ENCODE results near the gene FSD1L. TPM values are rescaled to one million over a fixed set of nuclear protein-coding genes. Genes with fewer than 3 reads are reported as not detected.

Gene FSD1L
- total and polyA plus RNA-seq, 2 donors (not counting 1 experiment from before 2014, with no cell fraction given), result 0.70 to 15.2 TPM

DNA sequence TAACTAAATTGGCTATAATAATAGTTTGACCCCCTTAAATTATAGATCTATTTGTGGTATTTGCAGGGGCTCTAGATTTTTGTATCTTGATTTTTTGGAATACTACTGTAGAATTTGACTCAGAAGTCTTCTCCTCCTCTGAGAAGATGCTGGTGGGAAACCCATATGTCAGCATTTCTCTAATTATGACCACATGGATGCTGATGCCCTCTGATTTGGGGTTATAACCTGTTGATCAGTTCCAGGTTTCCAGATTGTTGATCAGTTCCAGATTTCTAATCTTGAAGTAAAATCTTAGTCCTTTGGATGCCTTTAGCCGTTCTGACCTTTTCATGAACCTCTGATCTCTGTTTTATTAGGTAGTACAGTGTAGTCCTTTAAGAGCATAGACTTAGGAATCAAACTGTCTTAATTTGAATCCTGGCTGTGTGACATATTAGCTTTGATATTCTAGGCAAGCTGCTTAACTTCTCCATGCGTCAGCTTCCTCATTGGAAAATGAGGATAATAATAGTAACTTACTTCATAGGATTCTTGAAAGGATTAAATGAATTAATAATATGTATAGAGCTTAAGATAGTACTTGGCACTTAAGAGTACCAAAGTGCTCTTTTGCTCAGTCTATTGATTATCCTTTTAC lies 8.1 kb downstream of the FSD1L start:
- Mint-ChIP-seq H3K4me3 (no peak overlapping the region), H3K27me3 (no peaks in the 10 kb centered on the region), H3K27ac (no peak overlapping the region), H3K9me3 (ENCODE audit: insufficient read depth) (peaks cover 8% of the 10 kb centered on the region), H3K4me1 (no peaks in the 10 kb centered on the region)
- CTCF ChIA-PET, result interaction anchor here (1.1 to 1.7 kb wide), 3 partner anchors 11 to 711 kb away, joined by 3 to 5 read pairs (median 3); no protein-coding TSS in a partner anchor
- Histone ChIP-seq H3K9me3 (ENCODE audit: control extremely low read depth in 1 of 3, control insufficient read depth in 2 of 3, insufficient read depth in 1 of 3, low read length in 2 of 3) (peaks cover 0 to 13% (median 9%) of the 10 kb centered on the region in 3 donors), H3K4me3 (ENCODE audit: control extremely low read depth in 1 of 5, extremely low read depth in 1 of 5, insufficient read depth in 1 of 5, low read depth in 2 of 5, low read length in 4 of 5) (no peak overlapping the region), H3K27ac (ENCODE audit: low read length in 2 of 2) (no peak overlapping the region), H4K20me1 (ENCODE audit: control insufficient read depth, insufficient read depth, low read length, poor library complexity, severe bottlenecking) (no peaks in the 10 kb centered on the region), H3K9ac (ENCODE audit: low read length) (no peak overlapping the region), H3K4me1 (ENCODE audit: control insufficient read depth in 2 of 2, insufficient read depth in 2 of 2, low read length in 2 of 2) (no peaks in the 10 kb centered on the region), H3K27me3 (replicated peaks in 1 of 4; ENCODE audit: control extremely low read depth in 1 of 4, control insufficient read depth in 3 of 4, insufficient read depth in 4 of 4, low read length in 3 of 4) (no peaks in the 10 kb centered on the region), H3K4me2 (replicated peaks; ENCODE audit: low read depth, low read length, poor library complexity, severe bottlenecking) (no peak overlapping the region), H3K36me3 (replicated peaks in 1 of 2; ENCODE audit: control extremely low read depth in 1 of 2, control insufficient read depth in 1 of 2, extremely low read depth in 1 of 2, insufficient read depth in 2 of 2, low read length in 1 of 2) (no peaks in the 10 kb centered on the region), H3K79me2 (ENCODE audit: control insufficient read depth, insufficient read depth, low read length) (peaks cover 12% of the 10 kb centered on the region), H2AFZ (ENCODE audit: insufficient read depth, low read depth, low read length, poor library complexity, severe bottlenecking) (no peak overlapping the region)
- WGBS (ENCODE audit: insufficient coverage), result 86% methylated on average over 1 of the region's 2 CpGs
- TF ChIP-seq, protein P1, sequence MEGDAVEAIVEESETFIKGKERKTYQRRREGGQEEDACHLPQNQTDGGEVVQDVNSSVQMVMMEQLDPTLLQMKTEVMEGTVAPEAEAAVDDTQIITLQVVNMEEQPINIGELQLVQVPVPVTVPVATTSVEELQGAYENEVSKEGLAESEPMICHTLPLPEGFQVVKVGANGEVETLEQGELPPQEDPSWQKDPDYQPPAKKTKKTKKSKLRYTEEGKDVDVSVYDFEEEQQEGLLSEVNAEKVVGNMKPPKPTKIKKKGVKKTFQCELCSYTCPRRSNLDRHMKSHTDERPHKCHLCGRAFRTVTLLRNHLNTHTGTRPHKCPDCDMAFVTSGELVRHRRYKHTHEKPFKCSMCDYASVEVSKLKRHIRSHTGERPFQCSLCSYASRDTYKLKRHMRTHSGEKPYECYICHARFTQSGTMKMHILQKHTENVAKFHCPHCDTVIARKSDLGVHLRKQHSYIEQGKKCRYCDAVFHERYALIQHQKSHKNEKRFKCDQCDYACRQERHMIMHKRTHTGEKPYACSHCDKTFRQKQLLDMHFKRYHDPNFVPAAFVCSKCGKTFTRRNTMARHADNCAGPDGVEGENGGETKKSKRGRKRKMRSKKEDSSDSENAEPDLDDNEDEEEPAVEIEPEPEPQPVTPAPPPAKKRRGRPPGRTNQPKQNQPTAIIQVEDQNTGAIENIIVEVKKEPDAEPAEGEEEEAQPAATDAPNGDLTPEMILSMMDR (IDR thresholded peaks at IDR 0.05), result no peak
- TF ChIP-seq EZH2 (IDR thresholded peaks at IDR 0.05; ENCODE audit: borderline replicate concordance, insufficient read depth, low read depth, low read length, poor library complexity, severe bottlenecking), result no peak
- DNase-seq, result no peak
- intact Hi-C loops (cut with micrococcal nuclease), result no loop called here
- no peak for ATAC-seq (ENCODE audit: low read depth)
- POLR2A ChIA-PET, result no interaction called here

DNA sequence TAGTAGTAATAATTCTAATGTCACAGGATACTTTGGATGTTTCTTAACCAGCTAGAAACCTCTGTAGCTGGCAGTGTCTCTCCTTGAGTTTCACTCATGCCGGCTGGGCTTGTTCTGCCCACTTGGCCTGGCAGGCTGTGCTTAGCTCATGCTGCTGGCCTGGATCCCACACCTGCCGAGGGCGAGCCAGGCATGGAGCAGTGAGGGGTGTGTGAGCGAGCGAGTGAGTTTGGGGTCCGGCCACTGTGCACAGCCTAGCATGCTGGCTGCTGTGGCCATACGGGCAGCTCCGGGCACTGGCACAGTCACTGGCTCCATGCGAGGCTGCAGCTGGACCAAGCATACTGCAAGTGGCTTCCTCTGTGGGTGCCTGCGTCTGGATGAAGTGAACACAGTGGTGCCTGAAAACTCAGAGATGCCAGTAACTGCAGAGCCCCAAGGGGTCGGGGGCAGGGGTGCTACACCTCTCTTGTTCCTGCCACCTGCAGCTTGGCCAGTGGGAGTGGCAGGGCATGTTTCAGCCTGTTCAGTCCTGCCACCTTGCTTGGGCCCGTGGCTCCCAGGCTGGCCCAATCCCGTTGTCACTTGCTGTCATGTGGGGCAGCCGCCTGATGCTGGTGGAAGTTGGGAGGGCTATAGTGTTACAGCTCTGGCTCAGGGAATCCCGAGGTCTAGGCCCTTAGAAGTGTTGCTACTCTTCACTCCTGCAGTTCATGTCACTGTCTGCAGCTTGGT lies 9.9 kb downstream of the FSD1L start:
- no peaks in the 10 kb centered on the region for H3K27me3 Mint-ChIP-seq
- Histone ChIP-seq H3K36me3 (replicated peaks in 1 of 2; ENCODE audit: control extremely low read depth in 1 of 2, control insufficient read depth in 1 of 2, extremely low read depth in 1 of 2, insufficient read depth in 2 of 2, low read length in 1 of 2) (no peaks in the 10 kb centered on the region), H3K27me3 (replicated peaks in 1 of 4; ENCODE audit: control extremely low read depth in 1 of 4, control insufficient read depth in 3 of 4, insufficient read depth in 4 of 4, low read length in 3 of 4) (no peaks in the 10 kb centered on the region), H2AFZ (ENCODE audit: insufficient read depth, low read depth, low read length, poor library complexity, severe bottlenecking) (no peak overlapping the region), H3K9ac (ENCODE audit: low read length) (no peak overlapping the region), H3K4me1 (ENCODE audit: control insufficient read depth in 2 of 2, insufficient read depth in 2 of 2, low read length in 2 of 2) (no peaks in the 10 kb centered on the region), H3K4me3 (ENCODE audit: control extremely low read depth in 1 of 5, extremely low read depth in 1 of 5, insufficient read depth in 1 of 5, low read depth in 2 of 5, low read length in 4 of 5) (no peak overlapping the region), H3K4me2 (replicated peaks; ENCODE audit: low read depth, low read length, poor library complexity, severe bottlenecking) (no peak overlapping the region), H3K79me2 (ENCODE audit: control insufficient read depth, insufficient read depth, low read length) (peaks cover 12% of the 10 kb centered on the region), H4K20me1 (ENCODE audit: control insufficient read depth, insufficient read depth, low read length, poor library complexity, severe bottlenecking) (no peaks in the 10 kb centered on the region), H3K27ac (ENCODE audit: low read length in 2 of 2) (no peak overlapping the region), H3K9me3 (ENCODE audit: control extremely low read depth in 1 of 3, control insufficient read depth in 2 of 3, insufficient read depth in 1 of 3, low read length in 2 of 3) (peaks cover 0 to 13% (median 9%) of the 10 kb centered on the region in 3 donors)
- 97% methylated on average over 15 of the region's 15 CpGs for WGBS (ENCODE audit: insufficient coverage)
- intact Hi-C loops (cut with micrococcal nuclease), result no loop called here
- no peak overlapping the region for H3K4me3 Mint-ChIP-seq
- CTCF ChIA-PET, result interaction anchor here (1.7 kb wide), 1 partner anchor 42 kb away, joined by 5 read pairs; no protein-coding TSS in a partner anchor
- POLR2A ChIA-PET, result no interaction called here
- DNase-seq (no peak), ATAC-seq (ENCODE audit: low read depth) (no peak)
- H3K27ac Mint-ChIP-seq, result no peak overlapping the region
- no peak for TF ChIP-seq EZH2 (IDR thresholded peaks at IDR 0.05; ENCODE audit: borderline replicate concordance, insufficient read depth, low read depth, low read length, poor library complexity, severe bottlenecking)
- TF ChIP-seq, protein P1 (IDR thresholded peaks at IDR 0.05), result no peak
- H3K4me1 Mint-ChIP-seq, result no peaks in the 10 kb centered on the region
- H3K9me3 Mint-ChIP-seq (ENCODE audit: insufficient read depth), result peaks cover 8% of the 10 kb centered on the region
